Cardiac fibroblast (primary cell): ENCODE measurements around the gene SMOC2.

Experiments
- DNase-seq, 2 donors: peaks; one replicate each; pipeline versions ENCODE4 v3.0.0 to v3.0.0-alpha.2; 2010; ENCODE audit warnings: low read depth in 2 of 2
- H3K4me3 ChIP-seq, 2 donors: replicated peaks in 1 of 2; 1 replicate in 1 of 2; 2 replicates in 1 of 2; pipeline ENCODE4 v1.5.1; 2011; ENCODE audit warnings: low read depth in 2 of 2, low read length in 2 of 2, mild to moderate bottlenecking in 2 of 2, moderate library complexity in 1 of 2
- CTCF ChIP-seq: IDR thresholded peaks from one replicate; pipeline ENCODE4 v1.5.1; 2011; ENCODE audit warnings: low read depth, mild to moderate bottlenecking, low read length, inconsistent platforms

SMOC2 gene

GRCh38 chr6:168530653-168531071 is 89.7 kb downstream of the SMOC2 start:
- H3K4me3 ChIP-seq, result no peak overlapping the region
- no peak for DNase-seq
- no peak for TF ChIP-seq CTCF

- TF ChIP-seq CTCF, result no peak
- no peak overlapping the region for H3K4me3 ChIP-seq
- DNase-seq, result no peak
Measured at GRCh38 chr6:168532070-168532469, 91.1 kb downstream of the SMOC2 start.

GRCh38 chr6:168533414-168533813 is 92.4 kb downstream of the SMOC2 start:
- no peak for TF ChIP-seq CTCF
- peak in 1 of 2 donors; percentile 26 for DNase-seq
- H3K4me3 ChIP-seq, result no peak overlapping the region

- H3K4me3 ChIP-seq, result no peak overlapping the region
- no peak for TF ChIP-seq CTCF
- no peak for DNase-seq
Measured at GRCh38 chr6:168534265-168534664, 93.3 kb downstream of the SMOC2 start.

- H3K4me3 ChIP-seq, result no peak overlapping the region
- no peak for DNase-seq
- no peak for TF ChIP-seq CTCF
Measured at GRCh38 chr6:168535711-168536110, 94.7 kb downstream of the SMOC2 start.

GRCh38 chr6:168536196-168536595 is 95.2 kb downstream of the SMOC2 start:
- DNase-seq, result no peak
- H3K4me3 ChIP-seq, result no peak overlapping the region
- no peak for TF ChIP-seq CTCF

- TF ChIP-seq CTCF, result no peak
- no peak for DNase-seq
- no peak overlapping the region for H3K4me3 ChIP-seq
Measured at GRCh38 chr6:168536665-168537539, 95.9 kb downstream of the SMOC2 start.
